ENCODE results near the gene PROSER3. TPM values are rescaled to one million over a fixed set of nuclear protein-coding genes. Genes with fewer than 3 reads are reported as not detected.
"Not testable (repeated sequence)": the region's sequence is repeated elsewhere in the genome, so short reads cannot be mapped to it uniquely, and the experiment has no call there.

Gene PROSER3
- total and polyA plus RNA-seq, 8 donors = 7.2 to 19.6 (median 8.6) TPM

GRCh38 chr19:35722461-35722860 lies 35.5 kb upstream of the PROSER3 start:
- intact Hi-C loops (cut with DNase I) = loop anchor here in 1 of 3 donors (10.0 kb wide), 1 partner anchor 178 kb away; the partner anchor contains the start of gene TMEM147
- 91 to 94% methylated on average over 14 of the region's 14 CpGs for WGBS, 2 donors
- Histone ChIP-seq H3K36me3 (peaks cover 13 to 60% (median 54%) of the 10 kb centered on the region in 3 donors), H3K4me3 (no peak overlapping the region), H3K27ac (no peak overlapping the region), H3K4me1 (peaks cover 0 to 7% (median 0%) of the 10 kb centered on the region in 3 donors), H3K27me3 (no peaks in the 10 kb centered on the region), H3K9me3 (no peaks in the 10 kb centered on the region)
- FAIRE-seq (no peak), ATAC-seq (no peak), DNase-seq (peak in 3 of 6 donors; percentile 10 to 54 (median 33))
- no peak for TF ChIP-seq CTCF (IDR thresholded peaks at IDR 0.05)

- H3K4me1 ChIP-seq = peaks cover 0 to 7% (median 0%) of the 10 kb centered on the region in 3 donors
- H3K27ac ChIP-seq = no peak overlapping the region
- peaks cover 15 to 64% (median 58%) of the 10 kb centered on the region in 3 donors for H3K36me3 ChIP-seq
- intact Hi-C loops (cut with DNase I) = loop anchor here in 1 of 3 donors (10.0 kb wide), 1 partner anchor 178 kb away; the partner anchor contains the start of gene TMEM147
- peak in 2 of 6 donors; percentile 10 to 74 for DNase-seq
- no peak for FAIRE-seq
- H3K4me3 ChIP-seq = no peak overlapping the region
- TF ChIP-seq CTCF (IDR thresholded peaks at IDR 0.05) = no peak
- no peaks in the 10 kb centered on the region for H3K9me3 ChIP-seq
- H3K27me3 ChIP-seq = no peaks in the 10 kb centered on the region
- 90 to 96% methylated on average over 13 to 16 of the region's 16 CpGs for WGBS, 2 donors
- no peak for ATAC-seq
These were observed 35.1 kb upstream of the PROSER3 start for GRCh38 chr19:35722897-35723296.

GRCh38 chr19:35723671-35724070 lies 34.3 kb upstream of the PROSER3 start:
- DNase-seq = peak in 3 of 6 donors; percentile 11 to 38 (median 32)
- no peak overlapping the region for H3K4me3 ChIP-seq
- 93 to 94% methylated on average over 24 of the region's 24 CpGs for WGBS, 2 donors
- FAIRE-seq = no peak
- H3K36me3 ChIP-seq = peaks cover 15 to 72% (median 65%) of the 10 kb centered on the region in 3 donors
- H3K27me3 ChIP-seq = no peaks in the 10 kb centered on the region
- no peak for ATAC-seq
- intact Hi-C loops (cut with DNase I) = loop anchor here in 1 of 3 donors (10.0 kb wide), 1 partner anchor 179 kb away; the partner anchor contains the start of gene TMEM147
- peaks cover 0 to 7% (median 0%) of the 10 kb centered on the region in 3 donors for H3K4me1 ChIP-seq
- H3K27ac ChIP-seq = no peak overlapping the region
- no peak for TF ChIP-seq CTCF (IDR thresholded peaks at IDR 0.05)
- H3K9me3 ChIP-seq = no peaks in the 10 kb centered on the region

GRCh38 chr19:35724132-35724531 lies 33.8 kb upstream of the PROSER3 start:
- not testable (repeated sequence) for ATAC-seq, H3K4me3 ChIP-seq, H3K9me3 ChIP-seq, FAIRE-seq, H3K27ac ChIP-seq, H3K27me3 ChIP-seq, H3K4me1 ChIP-seq
- intact Hi-C loops (cut with DNase I) = loop anchor here in 1 of 3 donors (10.0 kb wide), 1 partner anchor 179 kb away; the partner anchor contains the start of gene TMEM147
- peak in 1 of 6 donors; percentile 16 for DNase-seq
- peaks cover 16 to 76% (median 70%) of the 10 kb centered on the region in 3 donors for H3K36me3 ChIP-seq
- 86 to 90% methylated on average over 7 of the region's 7 CpGs for whole genome bisulfite sequencing, 2 donors

GRCh38 chr19:35724560-35724959 lies 33.4 kb upstream of the PROSER3 start:
- peaks cover 18 to 81% (median 74%) of the 10 kb centered on the region in 3 donors for H3K36me3 ChIP-seq
- H3K27me3 ChIP-seq = no peaks in the 10 kb centered on the region
- H3K27ac ChIP-seq = no peak overlapping the region
- DNase-seq (peak in 2 of 6 donors; percentile 8 to 66), ATAC-seq (no peak), FAIRE-seq (no peak)
- intact Hi-C loops (cut with DNase I) = loop anchor here in 1 of 3 donors (10.0 kb wide), 1 partner anchor 180 kb away; the partner anchor contains the start of gene TMEM147
- 96 to 97% methylated on average over 12 of the region's 12 CpGs for WGBS, 2 donors
- TF ChIP-seq CTCF (IDR thresholded peaks at IDR 0.05) = no peak
- H3K4me3 ChIP-seq = no peak overlapping the region
- H3K4me1 ChIP-seq = no peaks in the 10 kb centered on the region
- H3K9me3 ChIP-seq = no peaks in the 10 kb centered on the region
